Measurements from ENCODE around the gene SIGLEC7. TPM values are rescaled to one million over a fixed set of nuclear protein-coding genes. Genes with fewer than 3 reads are reported as not detected.

Gene SIGLEC7
- polyA plus RNA-seq, 1 of the 3 experiments (the other 2 are of a cell fraction) = not detected

GRCh38 chr19:51185868-51186215 is 43.7 kb downstream of the SIGLEC7 start:
- Histone ChIP-seq H3K9me3 (no peaks in the 10 kb centered on the region), H3K4me1 (ENCODE audit: control insufficient read depth in 1 of 2, insufficient read depth in 2 of 2, low read depth in 1 of 2, low read length in 1 of 2) (no peaks in the 10 kb centered on the region), H3K4me2 (no peak overlapping the region), H3K4me3 (ENCODE audit: low read depth in 2 of 2, low read length in 1 of 2) (no peak overlapping the region), H3F3A (replicated peaks; ENCODE audit: insufficient read depth) (no peaks in the 10 kb centered on the region), H3K9ac (no peak overlapping the region), H4K20me1 (ENCODE audit: insufficient read depth) (no peaks in the 10 kb centered on the region), H3K79me2 (ENCODE audit: insufficient read depth) (no peaks in the 10 kb centered on the region), H2AFZ (ENCODE audit: low read depth) (no peak overlapping the region), H3K27me3 (ENCODE audit: insufficient read depth) (peaks cover 58% of the 10 kb centered on the region), H3K9me2 (no peaks in the 10 kb centered on the region), H3K36me3 (replicated peaks in 1 of 2; ENCODE audit: control insufficient read depth in 1 of 2, insufficient read depth in 2 of 2, low read length in 1 of 2) (no peaks in the 10 kb centered on the region), H3K27ac (ENCODE audit: low read depth in 2 of 2, low read length in 1 of 2) (no peak overlapping the region)
- CTCF ChIA-PET = no interaction called here
- DNase-seq = no peak
- 0% methylated on average over 3 of the region's 5 CpGs for WGBS (ENCODE audit: low lambda C conversion rate)
- POLR2A ChIA-PET = no interaction called here
- TF ChIP-seq, protein P1, sequence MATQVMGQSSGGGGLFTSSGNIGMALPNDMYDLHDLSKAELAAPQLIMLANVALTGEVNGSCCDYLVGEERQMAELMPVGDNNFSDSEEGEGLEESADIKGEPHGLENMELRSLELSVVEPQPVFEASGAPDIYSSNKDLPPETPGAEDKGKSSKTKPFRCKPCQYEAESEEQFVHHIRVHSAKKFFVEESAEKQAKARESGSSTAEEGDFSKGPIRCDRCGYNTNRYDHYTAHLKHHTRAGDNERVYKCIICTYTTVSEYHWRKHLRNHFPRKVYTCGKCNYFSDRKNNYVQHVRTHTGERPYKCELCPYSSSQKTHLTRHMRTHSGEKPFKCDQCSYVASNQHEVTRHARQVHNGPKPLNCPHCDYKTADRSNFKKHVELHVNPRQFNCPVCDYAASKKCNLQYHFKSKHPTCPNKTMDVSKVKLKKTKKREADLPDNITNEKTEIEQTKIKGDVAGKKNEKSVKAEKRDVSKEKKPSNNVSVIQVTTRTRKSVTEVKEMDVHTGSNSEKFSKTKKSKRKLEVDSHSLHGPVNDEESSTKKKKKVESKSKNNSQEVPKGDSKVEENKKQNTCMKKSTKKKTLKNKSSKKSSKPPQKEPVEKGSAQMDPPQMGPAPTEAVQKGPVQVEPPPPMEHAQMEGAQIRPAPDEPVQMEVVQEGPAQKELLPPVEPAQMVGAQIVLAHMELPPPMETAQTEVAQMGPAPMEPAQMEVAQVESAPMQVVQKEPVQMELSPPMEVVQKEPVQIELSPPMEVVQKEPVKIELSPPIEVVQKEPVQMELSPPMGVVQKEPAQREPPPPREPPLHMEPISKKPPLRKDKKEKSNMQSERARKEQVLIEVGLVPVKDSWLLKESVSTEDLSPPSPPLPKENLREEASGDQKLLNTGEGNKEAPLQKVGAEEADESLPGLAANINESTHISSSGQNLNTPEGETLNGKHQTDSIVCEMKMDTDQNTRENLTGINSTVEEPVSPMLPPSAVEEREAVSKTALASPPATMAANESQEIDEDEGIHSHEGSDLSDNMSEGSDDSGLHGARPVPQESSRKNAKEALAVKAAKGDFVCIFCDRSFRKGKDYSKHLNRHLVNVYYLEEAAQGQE (IDR thresholded peaks at IDR 0.05; ENCODE audit: low read depth, low read length) = no peak
- TF ChIP-seq JUND (IDR thresholded peaks at IDR 0.05) (no peak), ZBTB33 (IDR thresholded peaks at IDR 0.05; ENCODE audit: borderline replicate concordance, low read depth) (no peak), FOSL2 (IDR thresholded peaks at IDR 0.05; ENCODE audit: borderline replicate concordance, low read depth) (no peak), FOXM1 (IDR thresholded peaks at IDR 0.05; ENCODE audit: low read depth) (no peak), EZH2phosphoT487 (IDR thresholded peaks at IDR 0.05; ENCODE audit: borderline replicate concordance, low read depth) (no peak), RFX5 (IDR thresholded peaks at IDR 0.05; ENCODE audit: low read length) (no peak), SIN3A (IDR thresholded peaks at IDR 0.05; ENCODE audit: borderline replicate concordance, low read depth, low read length) (no peak), NFIC (IDR thresholded peaks at IDR 0.05; ENCODE audit: borderline replicate concordance) (no peak), MEF2A (IDR thresholded peaks at IDR 0.05; ENCODE audit: borderline replicate concordance, low read depth) (no peak), RAD21 (IDR thresholded peaks at IDR 0.05; ENCODE audit: low read length) (no peak), RCOR1 (IDR thresholded peaks at IDR 0.05; ENCODE audit: low read length) (no peak), TEAD4 (IDR thresholded peaks at IDR 0.05; ENCODE audit: borderline replicate concordance, insufficient read depth) (no peak), POLR2AphosphoS5 (IDR thresholded peaks at IDR 0.05; ENCODE audit: low read depth, low read length) (no peak), TAF1 (IDR thresholded peaks at IDR 0.05; ENCODE audit: borderline replicate concordance, low read depth, low read length) (no peak), NRF1 (IDR thresholded peaks at IDR 0.05; ENCODE audit: low read depth, low read length) (no peak)
- TF ChIP-seq, protein P2, sequence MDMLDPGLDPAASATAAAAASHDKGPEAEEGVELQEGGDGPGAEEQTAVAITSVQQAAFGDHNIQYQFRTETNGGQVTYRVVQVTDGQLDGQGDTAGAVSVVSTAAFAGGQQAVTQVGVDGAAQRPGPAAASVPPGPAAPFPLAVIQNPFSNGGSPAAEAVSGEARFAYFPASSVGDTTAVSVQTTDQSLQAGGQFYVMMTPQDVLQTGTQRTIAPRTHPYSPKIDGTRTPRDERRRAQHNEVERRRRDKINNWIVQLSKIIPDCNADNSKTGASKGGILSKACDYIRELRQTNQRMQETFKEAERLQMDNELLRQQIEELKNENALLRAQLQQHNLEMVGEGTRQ (IDR thresholded peaks at IDR 0.05; ENCODE audit: borderline replicate concordance, low read depth, low read length) = no peak
- TF ChIP-seq, protein P3, sequence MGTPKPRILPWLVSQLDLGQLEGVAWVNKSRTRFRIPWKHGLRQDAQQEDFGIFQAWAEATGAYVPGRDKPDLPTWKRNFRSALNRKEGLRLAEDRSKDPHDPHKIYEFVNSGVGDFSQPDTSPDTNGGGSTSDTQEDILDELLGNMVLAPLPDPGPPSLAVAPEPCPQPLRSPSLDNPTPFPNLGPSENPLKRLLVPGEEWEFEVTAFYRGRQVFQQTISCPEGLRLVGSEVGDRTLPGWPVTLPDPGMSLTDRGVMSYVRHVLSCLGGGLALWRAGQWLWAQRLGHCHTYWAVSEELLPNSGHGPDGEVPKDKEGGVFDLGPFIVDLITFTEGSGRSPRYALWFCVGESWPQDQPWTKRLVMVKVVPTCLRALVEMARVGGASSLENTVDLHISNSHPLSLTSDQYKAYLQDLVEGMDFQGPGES (IDR thresholded peaks at IDR 0.05; ENCODE audit: low read depth, low read length) = no peak

All from SK-N-SH (cell line).